Activated CD8-positive, alpha-beta memory T cell treated with anti-CD3 and anti-CD28 coated beads for 4 hours (primary cell): ENCODE results near the gene ISG20.

Source experiments
- DNase-seq, 2 donors: peaks; one replicate each; pipeline ENCODE4 v3.0.0-alpha.2; 2020; ENCODE audit warnings: low read depth in 2 of 2

ISG20 gene

DNA sequence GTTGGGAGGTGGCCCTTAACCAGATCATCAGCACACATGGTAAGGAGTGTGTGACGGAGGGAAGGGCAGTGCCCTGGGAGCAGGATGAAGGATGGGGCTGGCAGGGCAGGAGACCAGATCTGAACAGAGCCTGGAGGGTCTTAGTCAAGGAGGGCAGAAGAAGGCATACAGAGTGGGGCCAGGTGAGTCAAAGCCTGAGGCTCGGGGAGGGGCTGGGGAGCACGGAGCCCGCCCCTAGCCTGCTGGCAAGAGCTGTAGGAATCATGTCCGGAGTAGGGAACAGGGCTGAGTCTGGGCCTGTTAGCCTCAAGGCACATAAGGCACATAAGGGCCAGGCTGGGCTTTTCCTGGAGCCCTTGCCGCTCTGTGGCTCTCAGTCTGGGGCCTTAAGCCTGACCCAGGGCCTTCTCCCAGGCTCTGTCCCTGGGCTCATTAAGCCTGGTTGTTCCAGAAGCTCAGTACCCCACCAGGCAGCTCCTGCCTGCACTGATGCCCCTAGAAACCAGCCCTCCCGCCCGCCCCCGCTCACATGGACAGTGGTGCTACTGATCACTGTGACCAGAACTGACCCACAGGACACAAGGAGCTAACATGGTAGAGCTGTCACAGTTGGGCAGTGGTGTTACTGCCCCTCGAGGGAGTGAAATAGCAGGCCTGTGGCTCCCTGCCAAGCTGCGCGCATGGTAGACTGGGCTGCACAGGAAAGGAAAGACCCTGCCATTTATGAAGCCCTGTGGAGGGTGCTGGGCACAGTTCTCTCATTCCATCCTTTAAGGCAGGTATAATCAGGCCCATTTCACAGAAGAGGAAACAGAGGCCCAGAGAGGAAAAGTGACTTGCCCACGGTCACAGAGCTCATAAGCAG lies 14.6 kb downstream of the ISG20 start:
- no peak for DNase-seq

DNA sequence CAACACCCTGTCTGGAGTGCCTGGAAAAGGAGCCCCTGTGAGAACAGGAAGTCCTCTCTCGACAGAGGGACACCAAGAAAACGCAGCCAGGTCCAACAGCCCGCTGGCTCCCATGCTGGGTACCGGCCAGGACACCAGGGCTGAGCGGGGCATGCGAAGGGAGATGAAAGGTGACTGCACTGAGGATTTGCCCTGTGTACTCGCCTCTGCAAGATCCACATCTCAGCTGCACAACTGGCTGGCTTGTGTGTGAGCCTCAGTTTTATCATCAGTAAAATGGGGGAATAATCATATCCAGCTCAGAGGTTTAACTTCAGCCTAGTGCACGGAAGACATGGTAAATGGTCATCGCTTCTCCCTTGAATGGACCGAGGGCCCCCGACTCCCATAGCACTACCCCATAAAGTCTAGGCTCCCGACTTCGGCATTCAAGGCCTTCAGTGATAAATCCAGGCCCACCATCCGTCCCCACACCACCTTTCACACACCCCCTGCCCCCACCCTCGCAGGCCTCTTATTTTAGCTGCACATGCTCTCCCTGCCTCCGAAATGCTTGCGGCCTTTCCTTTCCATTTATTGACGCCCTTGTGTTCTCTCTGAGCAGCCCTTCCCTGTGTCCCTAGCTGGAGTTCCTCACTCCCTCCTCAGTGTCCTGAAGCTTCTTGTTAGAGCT lies 15.8 kb downstream of the ISG20 start:
- DNase-seq: no peak

DNA sequence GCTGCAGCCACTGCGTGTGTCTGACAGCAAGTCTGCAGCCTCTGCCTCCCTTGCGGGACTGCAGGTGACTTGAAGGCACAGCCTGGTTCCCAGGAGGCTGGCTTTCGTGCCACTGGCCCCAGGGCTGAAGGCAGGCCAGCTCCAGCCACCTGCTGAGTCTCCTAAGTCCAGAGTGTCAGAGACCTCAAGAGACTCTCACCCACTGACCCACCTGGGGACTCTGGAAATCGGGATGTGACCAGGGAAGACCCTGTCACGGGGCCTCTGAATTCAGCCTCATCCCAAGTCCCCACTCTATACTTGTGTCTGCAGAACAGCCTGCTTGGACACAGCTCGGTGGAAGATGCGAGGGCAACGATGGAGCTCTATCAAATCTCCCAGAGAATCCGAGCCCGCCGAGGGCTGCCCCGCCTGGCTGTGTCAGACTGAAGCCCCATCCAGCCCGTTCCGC lies 16.3 kb downstream of the ISG20 start:
- DNase-seq: no peak

DNA sequence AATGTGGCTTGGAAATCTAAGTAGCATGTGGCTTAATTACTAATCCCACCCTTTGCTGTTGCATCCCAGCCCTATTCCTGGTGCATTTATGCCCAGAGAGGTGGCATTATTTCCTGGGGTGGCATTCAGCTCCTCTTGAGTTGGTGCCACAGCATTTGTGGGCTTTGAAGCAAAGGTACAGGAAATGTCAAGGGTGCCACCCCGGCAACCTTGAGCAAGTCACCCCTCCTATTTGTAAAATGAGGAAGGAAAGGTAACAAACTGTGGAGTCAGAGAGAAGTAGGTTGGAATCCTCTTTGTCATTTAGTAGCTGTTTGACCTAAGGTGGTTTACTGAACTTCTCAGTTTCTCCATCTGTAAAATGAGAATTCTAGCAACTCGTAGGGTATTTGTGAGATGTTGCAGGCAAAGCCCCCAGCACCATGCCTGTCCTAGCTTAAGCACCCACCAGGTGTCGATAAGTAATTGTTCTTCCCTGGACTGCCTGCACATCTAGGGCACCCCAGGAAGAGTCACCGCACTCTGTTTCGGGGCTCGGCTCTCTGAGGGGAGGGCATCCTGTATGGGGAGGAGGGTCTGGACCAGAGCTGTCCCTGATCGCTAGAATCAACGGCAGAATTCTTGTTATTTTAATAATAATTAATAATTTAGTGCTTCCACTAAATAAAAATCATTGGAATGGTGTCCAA lies 17.1 kb downstream of the ISG20 start:
- DNase-seq: no peak

DNA sequence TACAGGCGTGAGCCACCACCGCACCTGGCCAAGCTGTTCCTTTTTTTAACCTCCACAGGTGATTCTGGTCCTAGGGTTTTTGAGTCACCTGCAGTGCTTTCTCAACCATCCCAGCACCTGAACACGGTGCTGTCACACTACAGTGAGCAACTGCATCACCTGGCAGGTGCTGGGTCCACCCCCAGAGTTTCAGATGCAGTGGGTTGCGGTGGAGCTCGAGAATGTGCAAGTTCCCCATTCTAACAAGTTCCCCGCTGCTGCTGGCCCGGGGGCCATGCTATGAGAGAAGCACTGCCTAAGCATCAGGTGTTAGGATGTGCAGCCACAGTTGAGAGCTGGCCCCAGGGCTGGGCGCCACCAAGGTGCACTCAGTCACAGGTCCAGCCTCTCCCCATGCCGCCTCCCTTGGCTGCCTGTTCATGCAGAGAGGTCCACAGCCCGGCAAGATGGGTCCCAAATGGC lies 18.0 kb downstream of the ISG20 start:
- no peak for DNase-seq

DNA sequence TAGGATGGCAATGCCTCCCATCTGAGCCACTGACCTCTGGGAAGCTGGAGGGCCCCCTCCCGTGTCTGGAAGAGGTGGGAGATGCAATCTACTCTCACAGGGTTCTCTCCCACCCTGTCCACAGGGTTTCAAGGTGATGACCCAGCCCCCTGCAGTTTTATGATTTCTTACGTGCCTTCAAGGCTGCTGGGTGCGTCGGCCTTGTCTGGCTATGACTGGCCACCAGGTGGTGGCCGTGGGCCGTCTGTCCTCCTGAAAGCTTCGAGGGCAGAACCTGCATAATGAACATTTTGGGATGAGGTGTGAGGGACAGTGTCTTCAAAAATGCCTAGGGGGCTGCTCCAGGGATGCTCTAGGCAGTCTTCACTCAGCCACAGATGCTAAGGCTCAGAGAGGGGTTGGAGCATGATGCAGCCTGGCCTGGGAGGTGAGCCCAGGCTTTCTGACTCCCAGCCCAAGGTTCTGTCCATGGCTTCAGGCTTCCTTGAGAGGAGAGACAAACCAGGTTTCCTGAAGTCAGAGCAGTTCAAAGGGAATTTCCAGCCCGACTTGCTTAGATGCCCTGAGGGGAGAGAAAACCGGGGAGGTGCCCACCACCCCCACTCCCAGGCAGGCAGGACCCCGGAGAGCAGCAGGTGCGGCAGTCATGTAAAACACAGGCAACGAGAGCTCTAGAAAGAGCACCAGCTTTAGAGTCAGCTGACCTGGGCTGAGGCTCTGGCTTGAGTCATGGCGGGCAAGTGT lies 18.7 kb downstream of the ISG20 start:
- DNase-seq: no peak

DNA sequence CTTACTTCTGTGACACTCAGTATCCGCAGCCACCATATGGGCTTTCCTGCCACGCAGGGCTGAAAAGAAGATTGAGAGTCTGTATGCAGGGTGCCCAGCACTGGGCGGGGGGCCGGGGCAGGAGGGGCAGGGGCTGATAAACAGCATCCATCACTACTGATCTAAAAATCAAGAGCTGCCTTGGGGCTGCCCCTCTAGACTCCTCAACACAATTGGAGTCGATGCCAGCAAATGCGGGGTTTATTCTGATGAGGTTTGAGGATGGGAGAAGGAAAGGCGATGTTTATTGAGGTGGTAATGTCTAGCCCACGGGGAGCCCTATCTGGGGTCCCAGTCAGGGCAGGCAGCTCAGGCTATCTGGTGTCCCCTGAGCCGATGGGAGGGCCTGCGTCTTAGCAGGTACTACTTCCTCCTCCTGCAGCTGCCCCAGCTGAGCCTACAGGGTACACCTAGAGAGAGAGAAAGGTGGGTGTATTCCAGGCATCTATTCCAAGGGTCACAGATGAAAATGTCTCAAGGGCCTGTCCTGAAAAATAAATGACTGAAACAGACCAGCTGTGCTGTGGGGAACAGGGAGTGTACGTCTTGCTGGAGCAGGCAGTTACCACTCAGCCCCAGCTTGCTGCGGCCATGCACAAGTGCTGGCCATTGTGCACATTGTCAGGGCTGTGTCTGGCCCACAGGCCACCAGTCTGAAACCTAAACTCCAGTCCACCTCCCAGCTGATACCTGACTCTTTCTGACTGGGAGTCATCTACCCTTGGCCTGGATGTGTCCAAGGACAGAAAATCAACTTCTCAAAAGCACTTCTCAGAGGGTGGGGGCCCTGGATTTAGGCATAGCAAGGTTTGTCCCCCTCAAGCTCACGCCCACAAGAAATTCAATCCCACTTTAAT lies 19.5 kb downstream of the ISG20 start:
- DNase-seq: no peak

DNA sequence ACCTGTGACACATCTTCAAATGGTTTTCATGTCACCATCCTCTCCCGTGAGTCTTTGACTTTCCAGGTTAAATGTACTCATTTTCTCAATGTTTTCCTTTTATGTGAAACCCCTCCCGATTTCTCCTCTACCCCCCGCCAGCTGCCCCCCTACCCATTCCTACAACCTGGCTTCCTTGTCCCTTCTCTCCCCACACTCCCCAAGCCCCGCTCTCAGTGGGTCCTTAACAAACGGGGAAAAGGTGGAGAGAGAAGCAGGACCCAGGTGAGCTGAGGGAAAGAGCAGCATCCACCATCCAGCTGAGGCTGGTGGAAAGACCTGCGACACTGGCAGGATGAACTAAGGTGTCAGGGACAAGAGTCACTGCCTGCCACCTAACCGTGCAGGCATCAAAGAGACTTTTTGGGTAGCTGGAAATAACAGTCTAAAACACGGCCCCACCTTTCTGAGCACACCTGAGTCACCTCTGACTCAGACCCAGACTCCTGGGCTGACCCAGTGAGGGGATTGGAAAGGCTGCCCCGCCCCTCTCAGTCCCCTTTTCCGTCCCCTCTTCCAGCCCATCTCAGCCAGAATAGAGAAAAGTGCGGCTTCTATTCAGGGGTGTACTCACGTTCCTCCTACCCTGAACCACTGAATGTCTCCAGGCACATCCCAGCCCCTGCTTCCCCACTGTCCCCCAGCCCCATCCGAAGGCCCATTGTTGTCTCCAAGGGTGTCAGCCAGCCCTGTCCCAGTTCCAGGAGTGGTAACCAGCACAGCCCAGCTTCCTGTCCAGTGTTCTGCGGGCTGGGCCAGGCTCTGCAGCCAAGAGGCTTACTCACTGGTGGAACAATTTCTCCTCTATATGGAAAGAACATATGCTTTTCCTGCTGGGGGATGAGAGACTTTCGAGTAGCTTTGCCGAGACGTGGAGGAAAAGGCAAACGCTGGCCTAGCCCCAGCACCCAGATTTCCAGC lies 20.4 kb downstream of the ISG20 start:
- no peak for DNase-seq

DNA sequence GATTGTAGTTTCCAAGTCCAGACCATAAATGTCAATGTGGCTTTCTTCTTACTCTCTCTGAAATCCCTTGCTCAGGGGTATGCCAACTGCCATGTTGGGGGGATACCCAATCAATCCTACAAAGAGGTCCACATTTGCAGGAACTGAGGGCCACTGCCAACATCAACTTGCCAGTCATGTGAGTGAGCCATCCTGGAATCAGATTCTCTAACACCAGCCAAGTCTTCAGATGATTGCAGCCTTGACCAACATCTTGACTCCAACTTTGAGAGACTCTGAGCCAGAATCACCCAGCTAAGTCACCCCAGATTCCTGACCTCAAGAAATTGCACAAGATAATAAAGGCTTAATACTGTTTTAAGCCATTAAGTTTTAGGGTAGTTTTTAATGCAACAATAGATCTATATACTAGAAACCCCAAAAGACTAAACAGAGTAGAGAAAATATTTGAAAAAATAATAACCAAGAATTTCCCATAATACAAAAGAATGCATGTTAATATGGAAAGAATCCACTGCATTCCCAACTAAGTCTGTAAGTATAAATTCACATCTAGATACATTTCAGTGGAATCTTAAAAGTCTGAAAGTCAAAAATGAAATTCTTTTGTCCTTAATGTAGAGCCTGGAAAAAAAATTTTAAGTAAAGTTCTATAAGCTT lies 22.4 kb downstream of the ISG20 start:
- DNase-seq: no peak

DNA sequence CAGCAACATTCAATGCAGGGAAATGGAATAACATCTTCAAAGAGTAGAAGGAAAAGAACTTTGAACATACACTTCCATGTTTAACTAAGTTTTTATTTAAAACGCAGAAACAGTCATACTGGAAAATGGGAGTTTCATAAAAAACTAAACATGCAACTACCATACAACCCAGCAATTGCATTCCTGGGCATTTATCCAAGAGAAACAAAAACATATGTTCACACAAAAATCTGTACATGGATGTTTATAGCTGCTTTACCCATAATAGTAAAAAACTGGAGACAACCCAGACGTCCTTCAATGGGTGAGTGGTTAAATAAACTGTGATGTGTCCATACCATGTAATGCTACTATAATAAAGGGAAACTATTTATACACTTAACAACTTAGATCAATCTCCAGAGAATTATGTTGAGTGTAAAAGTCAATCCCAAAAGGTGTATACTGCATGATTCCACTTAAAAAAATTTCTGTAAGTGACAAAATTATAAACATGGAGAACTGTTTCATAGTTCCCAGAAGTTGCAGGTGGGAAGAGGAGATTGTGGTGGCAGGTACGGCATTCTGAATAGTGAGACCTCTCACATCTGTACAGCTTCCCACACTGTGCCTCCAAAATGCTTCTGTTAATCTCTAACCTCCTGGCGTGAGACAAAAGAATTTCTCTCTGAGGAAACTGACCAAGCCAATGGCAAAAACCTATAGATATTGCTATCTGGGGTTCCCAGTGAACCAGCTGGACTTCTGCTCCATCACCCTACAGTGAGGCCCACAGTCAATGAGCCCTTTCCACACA lies 23.1 kb downstream of the ISG20 start:
- DNase-seq: no peak

DNA sequence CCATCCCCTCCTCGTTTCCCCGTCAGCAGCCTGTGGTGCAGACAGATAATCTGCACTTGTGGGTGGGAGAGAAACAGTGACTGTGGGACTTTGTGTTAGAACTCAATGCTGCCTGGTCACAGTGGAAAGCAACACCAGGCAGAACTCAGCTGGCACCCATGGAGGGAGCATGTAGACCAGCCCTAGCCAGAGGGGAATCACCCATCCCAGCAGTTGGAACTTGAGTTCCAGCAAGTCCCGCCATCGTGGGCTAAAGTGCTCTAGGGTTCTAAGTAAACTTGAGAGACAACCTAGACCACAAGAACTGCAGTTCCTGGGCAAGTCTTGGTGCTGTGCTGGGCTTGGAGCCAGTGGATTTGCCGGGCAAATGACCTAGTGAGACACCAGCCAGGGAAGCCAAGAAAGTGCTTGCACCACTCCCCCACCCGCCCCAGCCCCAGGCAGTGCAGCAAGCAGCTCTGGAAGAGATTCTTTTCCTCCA lies 24.4 kb downstream of the ISG20 start:
- no peak for DNase-seq

DNA sequence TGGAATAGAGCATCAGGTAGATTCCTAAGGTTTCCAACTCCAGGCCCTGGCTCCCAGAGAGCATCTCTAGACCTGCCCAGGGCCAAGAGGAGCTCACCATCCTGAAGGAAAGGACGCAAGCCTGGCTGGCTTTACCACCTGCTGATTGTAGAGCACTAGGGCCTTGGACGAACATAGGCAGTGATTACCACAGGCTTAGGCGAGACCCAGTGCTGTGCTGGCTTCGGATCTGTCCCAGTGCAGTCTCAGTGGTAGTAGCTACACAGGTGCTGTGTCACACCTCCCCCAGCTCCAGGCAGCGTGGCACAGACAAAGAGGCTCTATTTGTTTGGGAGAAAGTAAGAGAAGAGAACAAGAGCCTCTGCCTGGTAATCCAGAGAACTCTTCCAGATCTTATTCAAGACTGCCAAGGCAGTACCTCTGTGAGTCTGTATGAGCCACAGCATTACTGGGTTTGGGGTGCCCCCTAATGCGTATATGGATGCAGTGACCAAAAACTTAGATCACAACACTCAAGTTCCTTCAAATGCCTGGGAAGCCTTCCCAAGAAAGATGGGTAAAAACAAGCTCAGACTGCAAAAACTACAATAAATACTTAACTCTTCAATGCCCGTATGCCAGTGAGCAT lies 25.4 kb downstream of the ISG20 start:
- no peak for DNase-seq

DNA sequence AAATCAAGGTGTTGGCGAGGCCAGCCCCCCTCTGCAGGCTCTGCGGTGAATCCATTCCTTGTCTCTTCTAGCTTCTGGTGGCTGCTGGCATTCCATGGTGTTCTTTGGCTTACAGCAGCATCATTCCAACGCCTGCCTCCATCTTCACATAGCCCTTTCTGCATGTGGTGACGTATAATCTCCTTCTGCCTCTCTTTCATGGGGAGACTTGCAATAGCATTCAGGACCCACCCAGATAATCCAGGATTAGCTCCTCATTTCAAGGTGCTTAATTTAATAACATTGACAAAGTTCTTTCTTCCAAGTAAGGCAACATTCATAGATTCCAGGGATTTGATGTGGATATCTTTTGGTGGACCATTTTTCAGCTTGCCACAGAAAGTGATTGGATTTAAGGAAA lies 35.8 kb downstream of the ISG20 start:
- DNase-seq: no peak

DNA sequence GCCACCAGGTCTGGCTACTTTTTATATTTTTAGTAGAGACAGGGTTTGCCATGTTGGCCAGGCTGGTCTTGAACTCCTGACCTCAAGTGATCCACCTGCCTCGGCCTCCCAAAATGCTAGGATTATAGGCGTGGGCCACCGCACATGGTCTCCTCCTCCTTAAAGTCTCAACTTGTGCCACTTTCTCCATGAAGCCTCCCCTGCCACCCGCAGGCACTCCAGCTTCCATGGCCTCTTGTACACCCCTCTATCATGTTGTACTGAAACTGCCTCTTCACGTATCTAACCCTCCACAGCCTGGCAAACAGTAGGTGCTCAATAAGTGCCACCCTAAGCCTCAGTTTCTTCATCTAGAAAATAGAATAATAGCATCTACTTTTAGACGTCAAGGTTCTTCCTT lies 39.9 kb downstream of the ISG20 start:
- no peak for DNase-seq

DNA sequence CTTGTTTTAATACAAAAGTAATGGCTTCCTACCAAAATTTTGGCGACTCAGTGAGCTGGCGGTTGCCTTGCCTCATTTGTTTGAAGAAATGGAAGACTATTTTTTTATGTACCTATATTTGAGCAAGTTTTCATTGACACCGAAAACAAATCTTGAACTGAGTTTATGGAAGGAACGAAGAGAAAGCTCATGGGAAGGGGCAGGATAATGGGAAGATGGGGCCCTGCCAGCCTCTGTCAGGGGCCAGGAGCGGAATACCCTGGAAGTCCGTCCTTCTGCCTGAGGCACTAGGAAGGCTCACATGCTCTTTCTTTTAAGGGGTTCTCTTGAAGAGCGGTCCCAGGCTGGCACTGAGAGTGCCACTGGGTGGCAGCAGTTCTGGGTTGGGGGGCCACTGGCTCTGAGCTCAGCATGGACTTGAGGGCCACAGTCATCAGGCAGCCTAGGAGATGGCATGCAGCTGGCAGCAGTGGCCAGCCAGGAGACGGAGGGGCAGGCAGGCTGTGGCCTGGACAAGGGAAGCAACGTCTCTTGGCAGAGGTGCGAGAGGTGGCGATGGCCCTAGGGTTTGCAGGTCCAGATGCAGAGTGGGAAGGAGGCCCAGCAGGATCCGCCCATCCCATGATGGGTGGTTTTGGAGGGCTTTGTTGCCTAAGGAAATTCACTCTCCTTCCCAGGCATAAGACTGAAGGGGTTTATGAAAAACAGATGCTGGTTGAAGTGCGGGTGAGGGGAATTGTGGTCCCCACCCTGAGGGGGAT lies 41.6 kb downstream of the ISG20 start:
- DNase-seq: no peak

DNA sequence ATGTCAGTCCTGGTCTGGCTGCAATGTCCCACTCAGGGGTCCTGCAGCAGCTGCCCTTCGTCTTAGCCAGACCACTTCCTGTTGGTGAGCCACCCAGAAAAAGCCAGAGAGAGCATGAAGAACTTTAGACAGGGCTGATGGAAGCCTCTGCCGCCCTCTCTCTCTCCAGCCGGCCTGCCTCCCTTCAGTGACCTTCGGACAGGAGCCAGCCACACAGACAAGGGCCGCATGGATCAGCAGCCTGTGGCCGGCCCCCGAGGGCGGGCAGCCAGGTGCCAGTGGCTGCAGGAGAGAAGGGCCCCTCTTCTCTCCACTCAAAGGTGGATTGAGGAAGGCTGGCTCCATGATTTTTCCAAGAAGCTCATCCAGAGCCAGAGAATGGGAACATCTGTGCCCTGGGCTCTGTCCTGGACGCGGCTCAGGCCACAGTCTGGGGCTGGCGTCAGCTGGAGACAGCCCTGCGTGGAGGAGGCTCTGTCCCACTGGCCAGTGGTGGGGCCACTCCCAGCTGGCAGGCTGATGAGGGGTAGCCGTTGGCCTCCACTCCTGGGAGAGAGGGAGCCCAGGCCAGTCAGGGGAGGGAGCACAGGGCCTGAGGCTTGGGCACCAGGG lies 42.9 kb downstream of the ISG20 start:
- no peak for DNase-seq
